GM08714 (cell line): ENCODE data around the gene HBP1.

Source experiments
- H3K4me3 ChIP-seq: fragments of 200-500 bp; sonication (Bioruptor generic); 2 replicates; pipeline ENCODE4 v1.5.1; 2014; ENCODE audit warnings: mild to moderate bottlenecking, low read length, inconsistent platforms
- ZNF274 ChIP-seq: IDR thresholded peaks from 2 replicates; pipeline ENCODE4 v1.6.1; 2012; ENCODE audit warnings: mild to moderate bottlenecking, low read depth, low read length

The HBP1 gene

DNA sequence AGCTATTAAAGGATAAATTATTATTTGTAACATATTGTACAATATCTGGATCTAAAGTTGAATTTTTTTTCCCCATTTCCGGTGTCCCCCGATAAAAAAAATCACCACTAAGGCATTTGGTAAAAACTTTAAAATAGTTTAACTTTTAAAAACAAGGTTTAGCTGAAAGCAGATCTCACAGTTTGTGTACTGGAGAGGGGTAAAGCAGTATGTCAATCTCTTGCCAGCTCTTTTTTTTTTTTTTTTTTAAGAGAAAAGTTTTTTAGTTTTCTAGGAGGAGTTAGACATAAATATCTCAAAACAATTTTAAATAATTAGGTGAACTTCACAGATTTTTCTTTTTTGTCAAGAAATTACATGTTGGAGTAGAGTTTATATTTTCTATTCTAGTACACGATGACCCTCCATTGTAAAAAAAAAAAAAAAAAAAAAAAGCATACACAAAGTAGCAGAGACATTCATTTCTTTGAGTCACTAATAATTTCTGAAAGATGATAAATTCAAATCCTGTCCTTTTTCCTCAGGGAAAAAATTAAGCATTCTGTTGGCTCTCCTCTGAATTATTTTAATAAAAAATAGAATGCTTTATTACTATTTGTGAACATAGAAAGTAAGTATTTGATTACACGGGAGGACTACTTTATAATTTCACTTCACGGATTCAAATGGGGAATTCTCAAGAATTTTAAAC is 1.9 kb upstream of the HBP1 start:
- H3K4me3 ChIP-seq, result peak overlapping the region; percentile 78; the same call in 1 of the 2 replicates
- no peak for TF ChIP-seq ZNF274

DNA sequence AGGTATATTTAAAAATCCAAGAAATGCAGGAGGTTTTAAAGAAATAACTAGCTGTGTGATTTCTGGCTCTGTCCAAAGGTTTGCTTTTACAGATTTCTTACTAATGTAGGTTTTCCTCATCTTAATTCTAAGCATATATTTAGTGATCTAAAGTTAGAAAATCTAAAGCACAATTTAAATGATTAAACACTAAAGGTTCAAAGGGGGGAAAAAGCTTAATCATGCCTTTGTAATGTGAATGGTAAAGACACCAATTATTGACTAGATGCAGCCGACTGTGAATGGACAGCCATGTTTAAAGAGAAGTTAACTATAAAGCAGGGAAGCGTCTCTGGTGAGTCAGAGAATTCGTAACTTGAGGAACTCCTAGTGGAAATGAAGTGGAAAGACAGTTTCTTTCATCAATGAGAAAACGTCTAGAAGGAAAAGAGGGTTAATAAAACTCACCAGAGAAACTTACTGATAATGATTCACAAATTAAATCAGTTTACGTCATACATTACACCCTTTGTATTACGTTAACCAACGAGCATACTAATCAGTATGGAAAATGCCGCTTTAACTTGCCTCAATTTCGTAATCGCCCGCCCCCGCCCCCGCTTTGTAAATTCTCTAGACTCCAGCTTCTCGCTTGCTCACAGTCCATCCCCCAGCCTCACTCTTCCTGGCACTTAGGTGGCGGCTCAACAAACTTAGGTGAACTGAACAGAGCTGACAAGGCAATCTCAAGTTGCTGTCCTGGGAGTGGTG is 1.1 kb upstream of the HBP1 start:
- TF ChIP-seq ZNF274, result no peak

GRCh38 chr7:107169120-107170050 is 582 bp downstream of the HBP1 start:
- no peak for TF ChIP-seq ZNF274
- peak overlapping the region; percentile 63 for H3K4me3 ChIP-seq

More for the DNA sequence above, 1.1 kb upstream of the HBP1 start:
- peak overlapping the region; percentile 78 for H3K4me3 ChIP-seq

DNA sequence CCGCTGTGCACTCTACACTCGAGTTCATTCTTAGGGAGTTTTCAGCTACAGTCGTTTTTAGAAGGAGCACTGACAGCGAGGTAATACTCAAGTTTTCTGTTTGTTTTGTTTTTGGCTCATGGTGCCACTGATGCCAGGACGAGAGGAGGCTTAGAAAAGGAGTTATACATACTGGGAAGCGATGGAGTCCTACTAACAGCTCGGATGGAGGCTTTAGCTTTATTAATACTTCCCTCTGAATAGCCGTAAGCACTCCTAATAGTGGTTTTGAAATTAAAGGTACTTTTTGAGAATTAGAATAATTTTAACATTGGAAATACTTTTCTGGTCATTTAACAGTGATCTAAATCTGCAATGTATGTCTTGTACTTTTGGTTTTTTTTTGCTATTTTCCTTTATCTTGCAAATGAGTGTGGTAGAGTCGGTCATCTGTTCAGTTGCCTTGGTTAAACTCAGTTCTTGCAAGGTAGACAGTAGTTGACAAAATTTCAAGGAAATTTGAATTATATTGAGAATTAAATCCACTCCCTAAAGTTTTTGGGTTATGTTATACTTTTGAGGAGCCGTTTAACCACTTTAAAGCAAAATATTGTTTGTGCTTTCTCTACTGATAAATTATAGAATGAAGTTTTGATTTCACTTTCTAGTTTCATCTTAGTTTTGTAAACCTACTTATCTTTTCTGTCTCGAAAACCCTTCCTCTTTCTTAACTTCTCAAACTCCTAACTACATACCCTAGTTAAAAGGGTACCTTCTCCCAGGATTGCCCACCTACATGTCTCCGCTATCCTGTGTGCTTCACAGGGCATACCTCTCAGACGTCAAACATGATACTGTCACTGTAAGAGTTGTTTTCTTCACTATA is 1.5 kb downstream of the HBP1 start:
- no peak for TF ChIP-seq ZNF274
- H3K4me3 ChIP-seq, result peak overlapping the region; percentile 63

DNA sequence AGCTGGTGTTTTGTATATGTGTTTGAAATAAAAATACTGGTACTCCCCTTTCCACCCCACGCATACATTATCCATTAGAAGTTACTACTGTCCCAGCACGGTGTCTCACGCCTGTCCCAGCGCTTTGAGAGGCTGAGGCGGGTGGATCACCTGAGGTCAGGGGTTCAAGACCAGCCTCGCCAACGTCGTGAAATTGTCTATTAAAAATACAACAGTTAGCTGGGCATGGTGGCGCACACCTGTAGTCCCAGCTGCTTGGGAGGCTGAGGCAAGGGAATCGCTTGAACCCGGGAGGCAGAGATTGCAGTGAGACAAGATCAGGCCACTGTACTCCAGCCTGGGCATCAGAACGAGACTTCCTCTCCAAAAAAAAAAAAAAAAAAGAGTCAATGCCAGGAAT is 2.7 kb downstream of the HBP1 start:
- no peak for TF ChIP-seq ZNF274
- H3K4me3 ChIP-seq, result no peak overlapping the region

DNA sequence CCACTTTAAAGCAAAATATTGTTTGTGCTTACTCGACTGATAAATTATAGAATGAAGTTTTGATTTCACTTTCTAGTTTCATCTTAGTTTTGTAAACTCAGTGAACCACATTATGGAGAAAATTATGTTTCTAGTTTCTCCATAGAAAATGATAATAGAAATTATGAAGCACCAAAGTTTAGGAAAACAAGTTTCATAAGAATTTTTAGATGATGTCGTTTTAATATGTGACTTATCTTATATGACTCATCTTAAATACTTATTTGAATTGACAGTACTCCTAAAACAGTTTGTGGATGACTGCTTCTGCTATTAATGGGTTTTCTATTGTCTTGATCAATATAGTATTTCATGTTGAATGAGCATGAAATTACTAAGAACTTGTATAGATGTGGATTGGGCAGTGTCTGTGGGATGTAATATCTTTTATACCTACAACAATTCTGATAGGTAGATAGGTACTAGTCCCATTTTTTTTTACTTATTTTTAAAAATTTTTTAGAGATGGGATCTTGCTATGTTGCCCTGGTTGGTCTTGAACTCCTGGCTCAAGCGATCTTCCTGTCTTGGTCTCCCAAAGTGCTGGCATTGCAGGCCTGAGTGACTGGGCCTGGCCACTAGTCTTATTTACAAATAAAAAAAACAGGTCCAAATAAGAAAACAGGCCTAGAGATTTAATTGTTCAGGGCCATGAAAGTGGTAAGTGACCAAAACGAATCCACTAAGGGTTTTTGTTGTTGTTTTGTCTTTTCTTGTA is 3.7 kb downstream of the HBP1 start:
- H3K4me3 ChIP-seq, result no peak overlapping the region
- TF ChIP-seq ZNF274, result no peak

DNA sequence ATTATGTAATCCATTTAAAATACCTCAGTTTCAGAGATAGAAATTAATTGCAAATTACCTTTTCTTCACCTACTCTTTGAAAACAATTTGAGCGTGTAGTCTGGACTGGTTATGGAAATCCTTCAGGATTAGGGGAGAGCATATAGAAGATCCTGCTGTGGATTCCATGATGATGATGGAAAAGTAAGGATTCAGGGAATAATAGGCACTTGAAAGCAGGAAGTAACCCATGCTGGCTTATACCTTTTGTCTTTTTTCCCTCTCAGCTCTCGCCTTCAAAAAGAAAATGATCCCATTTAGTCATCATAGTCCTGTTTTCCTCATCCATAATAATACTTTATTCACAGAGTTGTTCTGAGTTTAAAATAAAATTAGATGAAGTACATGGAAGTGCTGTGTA is 4.4 kb downstream of the HBP1 start:
- no peak overlapping the region for H3K4me3 ChIP-seq
- no peak for TF ChIP-seq ZNF274

- TF ChIP-seq ZNF274, result no peak
- H3K4me3 ChIP-seq, result no peak overlapping the region
Observed at GRCh38 chr7:107173691-107174406, 5.0 kb downstream of the HBP1 start.

DNA sequence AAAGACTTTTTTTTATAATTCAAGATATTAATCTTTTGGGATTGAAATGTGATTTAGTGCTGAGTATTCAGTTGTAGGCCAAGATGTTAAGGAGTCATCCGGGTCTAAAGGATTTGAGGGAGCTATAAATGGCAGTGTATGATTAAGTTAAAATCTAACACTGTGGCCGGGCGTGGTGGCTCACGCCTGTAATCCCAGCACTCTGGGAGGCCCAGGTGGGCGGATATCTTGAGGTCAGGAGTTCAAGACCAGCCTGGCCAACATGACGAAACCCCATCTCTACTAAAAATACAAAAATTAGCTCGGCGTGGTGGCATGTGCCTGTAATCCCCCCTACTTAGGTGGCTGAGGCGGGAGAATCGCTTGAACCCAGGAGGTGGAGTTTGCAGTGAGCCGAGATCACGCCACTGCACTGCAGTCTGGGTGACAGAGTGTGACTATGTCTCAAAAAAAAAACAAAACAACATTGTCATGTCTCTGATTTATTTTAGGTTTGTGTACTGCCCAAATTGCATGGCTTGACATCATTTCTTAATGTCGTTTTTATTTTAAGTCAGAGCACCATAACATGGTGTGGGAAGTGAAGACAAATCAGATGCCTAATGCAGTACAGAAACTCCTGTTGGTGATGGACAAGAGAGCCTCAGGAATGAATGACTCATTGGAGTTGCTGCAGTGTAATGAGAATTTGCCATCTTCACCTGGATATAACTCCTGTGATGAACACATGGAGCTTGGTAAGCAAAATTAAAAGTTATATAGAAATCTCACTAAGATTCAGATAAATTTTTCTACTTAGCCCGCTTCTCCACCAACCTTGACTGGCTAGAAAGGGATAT is 10.7 kb downstream of the HBP1 start:
- no peak for TF ChIP-seq ZNF274

GRCh38 chr7:107180378-107180777 is 11.6 kb downstream of the HBP1 start:
- TF ChIP-seq ZNF274, result no peak
- H3K4me3 ChIP-seq, result no peak overlapping the region

More for the DNA sequence above, 10.7 kb downstream of the HBP1 start:
- no peak overlapping the region for H3K4me3 ChIP-seq

- TF ChIP-seq ZNF274, result no peak
- no peak overlapping the region for H3K4me3 ChIP-seq
Observed at GRCh38 chr7:107181172-107181571, 12.4 kb downstream of the HBP1 start.
